Keratinocyte (primary cell): Measurements from ENCODE around the gene CDH22.

ENCODE experiments used
- EZH2 ChIP-seq: IDR thresholded peaks from one replicate; pipeline ENCODE4 v1.6.1; 2012; ENCODE audit warnings: inconsistent platforms, mild to moderate bottlenecking, low read length, moderate library complexity
- TF ChIP-seq, protein P1 (sequence below), 3 experiments: IDR thresholded peaks in 1 of 3; conservative IDR thresholded peaks in 1 of 3; optimal IDR thresholded peaks in 1 of 3; 2 replicates in 2 of 3; 3 replicates in 1 of 3; pipeline versions ENCODE3 to v1.5.1; 2011; ENCODE audit warnings: low read length in 3 of 3, mild to moderate bottlenecking in 3 of 3, moderate library complexity in 2 of 3, control low read depth in 1 of 3, inconsistent platforms in 1 of 3; ENCODE audit not compliant: insufficient read depth in 2 of 3; ENCODE audit errors: extremely low read depth in 1 of 3

DNA sequence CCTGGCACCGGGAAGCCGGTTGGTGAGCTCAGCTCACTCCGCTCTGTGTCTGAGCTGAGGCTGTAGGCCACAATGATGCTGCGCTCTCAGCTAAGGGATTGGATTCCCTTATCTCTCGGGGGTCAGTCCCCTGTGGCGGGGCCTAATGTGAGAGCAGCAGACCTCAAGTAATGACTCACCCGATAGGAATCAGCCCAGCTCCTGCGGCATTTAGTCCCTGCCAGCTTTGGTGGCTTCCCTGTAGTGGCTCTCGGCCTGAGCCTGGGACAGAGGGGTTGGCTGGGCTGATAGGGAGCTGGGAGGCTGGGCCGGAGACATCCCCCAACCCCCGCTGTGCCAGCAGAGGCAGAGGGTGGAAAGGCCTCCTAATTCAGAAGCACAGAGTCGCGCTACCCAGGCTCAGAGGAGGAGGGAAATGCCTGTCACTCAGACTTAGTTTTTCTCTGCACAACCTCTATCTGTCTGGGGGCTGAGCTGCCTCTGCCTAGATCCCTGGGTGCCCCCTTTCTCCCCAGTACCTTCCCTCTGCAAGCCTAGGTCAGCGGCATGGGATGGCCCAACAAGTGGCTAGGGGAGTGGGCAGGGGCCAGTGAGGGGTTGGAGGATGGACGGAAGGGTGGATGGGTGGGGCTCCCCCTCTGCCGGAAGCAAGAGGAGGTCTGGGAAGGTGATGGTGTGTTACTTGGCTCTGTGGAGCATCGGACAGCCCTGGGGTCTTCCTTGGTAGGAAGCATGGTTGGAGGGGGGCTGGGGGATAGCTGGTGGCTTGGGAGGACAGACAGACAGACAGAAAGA, 92.2 kb downstream of the CDH22 start:
- TF ChIP-seq, protein P1, sequence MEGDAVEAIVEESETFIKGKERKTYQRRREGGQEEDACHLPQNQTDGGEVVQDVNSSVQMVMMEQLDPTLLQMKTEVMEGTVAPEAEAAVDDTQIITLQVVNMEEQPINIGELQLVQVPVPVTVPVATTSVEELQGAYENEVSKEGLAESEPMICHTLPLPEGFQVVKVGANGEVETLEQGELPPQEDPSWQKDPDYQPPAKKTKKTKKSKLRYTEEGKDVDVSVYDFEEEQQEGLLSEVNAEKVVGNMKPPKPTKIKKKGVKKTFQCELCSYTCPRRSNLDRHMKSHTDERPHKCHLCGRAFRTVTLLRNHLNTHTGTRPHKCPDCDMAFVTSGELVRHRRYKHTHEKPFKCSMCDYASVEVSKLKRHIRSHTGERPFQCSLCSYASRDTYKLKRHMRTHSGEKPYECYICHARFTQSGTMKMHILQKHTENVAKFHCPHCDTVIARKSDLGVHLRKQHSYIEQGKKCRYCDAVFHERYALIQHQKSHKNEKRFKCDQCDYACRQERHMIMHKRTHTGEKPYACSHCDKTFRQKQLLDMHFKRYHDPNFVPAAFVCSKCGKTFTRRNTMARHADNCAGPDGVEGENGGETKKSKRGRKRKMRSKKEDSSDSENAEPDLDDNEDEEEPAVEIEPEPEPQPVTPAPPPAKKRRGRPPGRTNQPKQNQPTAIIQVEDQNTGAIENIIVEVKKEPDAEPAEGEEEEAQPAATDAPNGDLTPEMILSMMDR (optimal IDR thresholded peaks at IDR 0.05 in 1 of 3, IDR thresholded peaks at IDR 0.05 in 1 of 3, conservative IDR thresholded peaks at IDR 0.05 in 1 of 3; ENCODE audit: extremely low read depth in 1 of 3, insufficient read depth in 2 of 3, low read length in 3 of 3): no peak
- no peak for TF ChIP-seq EZH2
